Right ventricle myocardium inferior (tissue), 1 donor: ENCODE data around the gene PLCB2. TPM values are rescaled to one million over a fixed set of nuclear protein-coding genes. Genes with fewer than 3 reads are reported as not detected.

Experiments
- ATAC-seq: fragments of 200-7000 bp; cut with Tn5 transposase; one replicate; pipeline ENCODE4 v1.9.1; 2020; ENCODE audit warnings: mild to moderate bottlenecking, moderate library complexity
- DNase-seq: peaks from one replicate; pipeline ENCODE4 v3.0.0; 2021; ENCODE audit errors: missing footprints
- intact Hi-C: fragments of 100-400 bp; cut with DNase I; formaldehyde crosslinking; loops from one replicate; pipeline ENCODE4 v1.11.0; 2022
- total RNA-seq: library from RNA; stranded (reverse); fragmentation: NEBNext Ultra II Directional; extraction: Animal tissue kit (Norgen Biotek cat#: 25700); gene quantifications from one replicate; pipeline ENCODE4 v1.2.1, GENCODE V29; 2021
- donor health status: DM: no; HTN: yes; CAD: no; lungs with severe emphysema.

Gene PLCB2
- total RNA-seq, 1 donor from 2014 or later: 8.2 TPM

DNA sequence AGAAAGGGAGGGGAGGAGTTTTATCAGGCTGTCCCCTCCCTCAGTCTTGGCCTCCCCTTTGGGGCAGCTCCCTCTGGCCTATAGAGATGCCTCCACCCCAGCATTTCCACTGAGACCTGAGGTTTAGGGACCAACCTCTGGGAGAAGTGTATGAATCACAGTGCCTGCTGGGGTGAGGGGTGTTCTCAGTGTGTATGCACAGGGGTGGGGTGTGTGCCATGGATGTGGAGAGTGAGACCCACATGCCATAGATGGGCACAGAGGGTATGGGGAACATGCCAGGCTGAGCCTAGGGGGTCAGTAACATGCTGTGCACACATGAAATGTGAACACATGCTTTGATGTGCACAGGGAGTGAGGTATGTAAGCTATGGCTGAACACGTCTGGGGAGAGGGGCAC is 12.4 kb downstream of the PLCB2 start:
- no peak for ATAC-seq
- intact Hi-C loops: no loop called here

DNA sequence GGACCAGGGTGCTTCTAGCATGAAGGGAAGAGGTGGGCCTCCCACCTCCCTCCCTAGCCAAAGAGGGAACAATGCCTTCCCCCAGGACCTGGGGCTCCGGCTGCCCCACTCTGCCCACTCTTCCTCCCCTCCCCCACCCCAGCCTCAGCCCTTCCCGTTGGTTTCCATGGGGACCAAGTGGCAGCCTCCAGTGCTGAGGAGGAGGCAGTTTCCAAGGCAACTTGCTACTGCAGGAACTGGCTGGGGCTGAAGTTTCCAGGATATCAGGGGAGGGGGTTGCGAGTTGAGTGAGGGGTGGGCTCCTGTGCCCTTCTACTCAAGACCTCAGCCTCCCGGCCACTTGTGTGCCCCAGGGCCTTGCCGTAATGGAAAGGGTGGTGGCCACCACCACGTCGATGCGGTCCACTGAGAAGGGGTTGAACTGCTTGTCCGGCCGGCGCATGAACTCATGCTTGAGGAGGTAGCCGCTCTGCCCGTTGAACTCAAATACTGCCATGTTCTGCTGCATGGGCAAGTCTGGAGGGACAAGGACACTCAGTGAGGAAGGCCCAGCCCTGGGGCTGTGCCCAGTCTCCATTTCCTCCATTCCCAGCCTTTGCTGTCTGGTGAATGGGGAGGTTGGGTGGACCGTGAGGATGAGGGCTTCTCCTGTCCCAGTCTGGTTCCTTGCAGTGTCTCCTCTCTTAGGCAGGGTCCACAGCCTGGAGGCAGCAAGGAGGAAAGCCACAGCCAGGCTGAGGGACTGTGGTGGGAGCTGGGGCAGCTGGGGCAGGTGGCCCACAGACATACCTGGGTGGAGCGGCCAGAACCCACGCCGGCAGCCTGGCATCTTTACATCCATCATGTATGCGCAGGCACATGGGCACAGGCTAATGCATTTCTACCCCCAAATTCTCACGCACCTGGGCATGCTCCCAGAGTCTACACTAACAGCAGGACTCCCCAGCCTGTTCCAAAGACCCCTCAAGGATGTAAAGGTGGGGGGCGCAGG is 13.5 kb downstream of the PLCB2 start:
- ATAC-seq (no peak), DNase-seq (no peak)
- intact Hi-C loops: no loop called here

More for the DNA sequence above, 12.4 kb downstream of the PLCB2 start:
- no peak for DNase-seq

GRCh38 chr15:40293006-40293405 is 14.7 kb downstream of the PLCB2 start:
- DNase-seq (no peak), ATAC-seq (no peak)
- intact Hi-C loops: no loop called here

DNA sequence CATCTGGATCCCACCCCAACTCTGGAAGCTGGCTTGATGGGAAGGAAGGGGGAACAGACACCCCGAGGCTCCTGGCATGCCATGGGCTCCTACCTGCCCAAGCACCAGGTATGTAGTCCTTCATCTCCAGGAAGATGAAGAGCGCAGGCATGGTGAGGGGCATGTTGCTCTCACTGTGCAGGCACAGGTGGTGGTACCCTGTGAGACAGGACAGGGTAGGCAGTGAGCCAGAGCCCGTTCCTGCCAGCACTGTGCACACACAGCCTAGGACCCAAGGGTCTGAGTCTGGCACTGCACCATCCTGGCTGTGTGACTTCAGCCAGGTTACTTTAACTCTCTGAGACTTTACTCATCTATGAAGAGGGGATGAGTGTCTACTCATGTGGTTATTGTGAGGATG is 15.5 kb downstream of the PLCB2 start:
- intact Hi-C loops: no loop called here
- DNase-seq: no peak
- ATAC-seq: no peak

DNA sequence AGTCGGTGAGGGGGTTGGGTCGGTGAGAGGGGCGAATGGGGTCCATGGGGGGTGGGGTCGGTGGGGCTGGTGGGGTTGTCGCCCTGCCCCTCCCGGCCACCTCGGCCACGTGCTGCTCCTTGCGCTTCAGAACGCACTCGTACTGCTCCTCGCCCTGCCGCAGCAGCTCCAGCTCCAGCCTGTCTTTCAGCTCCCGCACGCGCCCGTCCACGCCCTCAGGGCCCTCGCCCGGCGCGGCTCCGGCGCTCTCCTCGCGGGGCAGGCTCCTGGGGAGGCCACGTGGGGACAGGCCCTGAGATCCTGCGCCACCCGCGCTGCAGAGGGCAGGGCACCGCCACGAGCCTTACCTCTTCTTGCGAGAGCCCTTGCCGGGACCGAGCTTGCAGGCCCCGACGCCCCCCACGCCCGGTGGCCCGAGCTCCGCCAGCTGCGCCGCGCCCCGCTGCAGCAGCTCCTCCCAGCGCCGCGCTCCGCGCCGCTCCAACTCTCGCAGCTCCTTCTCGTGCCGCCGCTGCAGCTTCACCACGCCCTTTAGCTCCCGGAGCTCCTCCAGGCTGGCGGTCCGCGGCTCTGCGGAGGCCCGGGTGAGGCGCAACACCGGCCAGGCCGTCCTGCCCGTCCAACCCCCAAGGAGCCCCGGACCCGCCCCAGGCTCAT is 16.7 kb downstream of the PLCB2 start:
- peak; percentile 43 for ATAC-seq
- intact Hi-C loops: no loop called here
- DNase-seq: peak; percentile 76

- ATAC-seq: no peak
- DNase-seq: no peak
- intact Hi-C loops: no loop called here
Observed at GRCh38 chr15:40290545-40290917, 17.2 kb downstream of the PLCB2 start.

GRCh38 chr15:40289140-40289775 is 18.5 kb downstream of the PLCB2 start:
- ATAC-seq (no peak), DNase-seq (peak; percentile 66)
- intact Hi-C loops: no loop called here

GRCh38 chr15:40287968-40288367 is 19.8 kb downstream of the PLCB2 start:
- DNase-seq (peak; percentile 42), ATAC-seq (no peak)
- intact Hi-C loops: no loop called here

DNA sequence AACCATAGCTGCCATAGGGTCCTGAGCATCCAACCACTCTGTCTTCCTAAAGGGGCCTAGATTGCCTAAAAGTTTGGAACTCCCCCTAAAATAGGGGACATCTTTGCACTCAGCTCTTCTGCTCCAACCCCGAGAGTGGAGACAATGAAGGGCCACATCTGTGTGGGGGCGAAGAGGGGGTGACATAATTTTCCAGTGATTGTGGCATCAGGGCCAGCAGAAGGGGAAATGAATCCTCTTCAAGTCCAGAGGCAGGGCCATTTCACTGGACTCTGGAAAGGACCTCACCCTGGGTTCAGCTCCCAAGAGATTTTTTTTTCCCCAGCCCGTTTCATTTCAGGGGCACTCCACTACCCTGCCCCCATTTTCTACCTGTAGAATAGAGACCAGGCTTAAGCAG is 20.2 kb downstream of the PLCB2 start:
- no peak for DNase-seq
- no peak for ATAC-seq
- intact Hi-C loops: no loop called here

- DNase-seq: peak; percentile 55
Observed at GRCh38 chr15:40286794-40287193, 20.9 kb downstream of the PLCB2 start.

DNA sequence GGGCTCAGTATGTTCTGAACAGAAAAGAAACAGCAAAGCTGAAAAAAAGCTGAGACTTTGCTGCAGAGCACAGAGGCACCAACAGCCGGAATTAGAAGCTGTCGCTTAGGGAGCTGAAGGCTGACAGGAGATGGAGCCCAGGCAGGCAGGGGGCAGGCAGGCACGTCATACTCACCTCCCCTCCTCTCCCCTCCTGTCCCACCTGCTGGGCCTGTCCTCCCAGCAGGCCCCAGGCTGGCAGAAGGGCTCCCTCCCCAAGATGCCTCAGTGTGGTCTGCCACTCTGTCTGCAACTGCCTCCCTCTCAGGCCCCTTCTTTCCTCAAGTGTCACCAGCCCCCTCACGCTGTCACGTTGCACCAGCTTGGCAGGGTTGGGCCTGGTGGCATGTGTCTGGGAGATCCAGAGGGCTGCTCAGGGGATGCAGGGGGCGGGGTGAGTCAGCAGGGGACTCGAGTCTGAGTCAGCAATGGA is 21.6 kb downstream of the PLCB2 start:
- peak; percentile 60 for DNase-seq
- intact Hi-C loops: no loop called here

More at GRCh38 chr15:40286794-40287193, 20.9 kb downstream of the PLCB2 start:
- no peak for ATAC-seq
- intact Hi-C loops: no loop called here

GRCh38 chr15:40285554-40286011 is 22.2 kb downstream of the PLCB2 start:
- ATAC-seq (no peak), DNase-seq (no peak)
- intact Hi-C loops: no loop called here

More for the DNA sequence above, 21.6 kb downstream of the PLCB2 start:
- peak; percentile 12 for ATAC-seq

DNA sequence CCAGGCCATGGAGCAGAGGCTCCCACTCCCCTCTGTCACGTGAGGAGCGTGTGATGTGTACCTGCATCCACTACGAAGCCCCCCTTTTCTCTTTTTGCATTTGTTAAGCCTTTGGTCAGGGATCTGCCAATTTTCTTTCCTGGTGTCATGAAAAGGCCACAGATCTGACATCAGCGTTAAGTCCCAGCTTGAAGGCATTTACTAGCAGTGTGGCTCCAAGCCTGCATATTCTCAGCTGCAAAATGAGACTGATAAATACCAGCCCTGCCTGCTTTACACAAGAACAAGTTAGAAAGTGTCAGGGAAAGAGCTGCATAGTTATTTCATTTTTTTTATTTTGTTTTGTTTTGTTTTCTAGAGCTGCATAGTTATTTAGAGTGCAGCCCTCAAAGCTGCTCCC is 22.6 kb downstream of the PLCB2 start:
- intact Hi-C loops: no loop called here
- ATAC-seq (no peak), DNase-seq (peak; percentile 26)

DNA sequence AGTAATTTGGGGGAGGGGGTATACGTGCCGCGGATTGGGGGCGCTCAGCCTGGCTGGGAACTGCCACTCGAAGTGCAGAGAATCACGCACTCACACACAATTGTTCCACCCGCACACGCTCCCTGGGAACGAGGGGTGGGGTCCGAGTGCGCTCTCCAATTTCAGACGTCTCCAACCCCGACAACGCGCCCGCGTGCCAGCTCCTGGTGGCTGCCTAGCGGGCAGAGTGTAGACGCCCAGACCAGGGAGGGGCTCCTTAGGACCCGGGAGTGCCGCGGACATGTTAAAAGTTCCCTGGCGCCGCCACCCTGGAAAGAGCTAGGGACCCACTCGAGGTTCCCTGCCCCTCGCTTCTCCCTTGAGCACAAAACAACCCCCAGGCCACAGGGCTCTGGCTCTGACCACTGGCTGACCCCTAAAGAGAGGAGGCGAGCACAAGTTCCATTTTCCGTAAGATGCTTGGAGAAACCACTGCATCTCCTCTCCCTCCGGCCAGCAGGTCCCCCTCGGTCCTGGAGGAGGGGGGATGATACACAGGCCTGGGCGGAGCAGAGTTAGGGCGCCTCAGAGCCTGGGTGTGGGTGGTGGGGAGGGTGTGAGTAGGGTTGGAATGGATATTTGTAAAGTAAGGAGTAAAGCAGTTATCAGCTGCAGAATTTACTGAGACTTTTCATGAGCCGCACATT is 24.0 kb downstream of the PLCB2 start:
- peak; percentile 50 for DNase-seq
- ATAC-seq: no peak
- intact Hi-C loops: no loop called here

DNA sequence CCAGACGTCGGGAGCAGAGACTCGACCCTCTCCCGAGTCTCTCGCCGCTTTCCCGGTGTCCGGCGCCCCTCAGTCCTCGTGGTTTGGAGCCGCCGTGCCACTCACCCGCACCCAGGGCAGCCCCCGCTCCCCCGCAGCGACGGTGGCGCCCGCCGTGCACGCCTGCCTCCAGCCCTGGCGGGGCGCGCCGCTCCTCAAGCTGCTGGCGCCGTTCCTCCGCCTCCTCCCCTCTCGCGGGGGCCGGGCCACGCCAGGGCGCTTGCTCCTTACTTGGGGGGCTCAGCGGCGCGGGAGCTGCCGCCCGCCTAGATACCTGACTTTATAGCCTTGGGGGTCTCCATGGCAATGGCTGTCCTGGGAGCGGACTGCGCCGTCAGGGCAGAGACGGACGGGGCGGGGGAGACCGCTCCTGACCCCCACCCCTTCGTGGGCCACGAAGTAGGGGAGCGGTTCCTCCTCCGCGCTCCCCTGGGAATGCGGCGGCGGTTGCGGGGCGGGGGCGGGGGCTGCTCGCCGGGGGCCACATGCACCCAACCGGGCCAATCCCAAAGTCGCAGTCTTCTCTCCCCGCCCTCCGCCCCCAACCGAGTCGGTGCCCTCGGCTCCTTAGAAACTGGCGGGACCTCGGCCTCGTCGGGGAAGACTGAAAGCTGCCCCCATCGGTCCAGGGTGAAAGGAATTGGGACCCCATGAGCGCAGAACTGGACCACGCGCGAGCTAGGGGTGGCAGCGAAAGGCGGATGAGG is 24.7 kb downstream of the PLCB2 start, which contains the start of gene ANKRD63:
TSS of gene ANKRD63 (minus strand) at position 196 of the 746 bp plus-strand sequence. CDS start 478 bp downstream, outside the sequence.
- DNase-seq (peak; percentile 78), ATAC-seq (peak; percentile 22)
- intact Hi-C loops: no loop called here

- ATAC-seq (peak; percentile 30), DNase-seq (peak; percentile 86)
- intact Hi-C loops: no loop called here
Observed at GRCh38 chr15:40282147-40282868, 25.4 kb downstream of the PLCB2 start.

DNA sequence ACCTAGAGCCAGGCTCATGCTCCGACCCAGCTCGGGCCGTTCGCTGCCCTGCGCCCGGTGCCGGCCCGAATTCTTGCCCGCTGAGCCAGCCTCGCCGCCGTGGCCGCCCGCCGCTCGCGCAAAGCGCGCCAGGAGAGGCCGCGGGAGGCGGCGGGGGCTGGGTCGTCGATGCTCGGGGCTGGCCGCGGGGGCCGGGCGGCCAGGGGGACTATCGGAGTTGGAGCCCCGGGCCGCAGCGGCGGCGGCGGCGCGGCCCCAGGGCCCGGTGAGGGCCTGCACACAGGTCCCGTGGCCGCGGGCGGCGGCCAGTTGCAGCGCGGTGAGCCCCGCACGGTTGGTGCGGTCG is 26.0 kb downstream of the PLCB2 start:
- DNase-seq: no peak
- intact Hi-C loops: no loop called here
- ATAC-seq: no peak
